Duodenal mucosa (tissue), 2 donors: ENCODE measurements around the gene SCAMP1.
"Not testable (repeated sequence)": the region's sequence is repeated elsewhere in the genome, so short reads cannot be mapped to it uniquely, and the experiment has no call there.

Experiments used
- H3K27ac ChIP-seq: one replicate; pipeline ENCODE4 v1.7.0; 2013; ENCODE audit warnings: low read depth, low read length
- H3K27me3 ChIP-seq, 2 donors: one replicate each; pipeline ENCODE4 v1.7.0; 2013; ENCODE audit warnings: low read length in 2 of 2, control low read depth in 1 of 2; ENCODE audit not compliant: insufficient read depth in 2 of 2, control insufficient read depth in 1 of 2
- H3K36me3 ChIP-seq, 2 donors: one replicate each; pipeline ENCODE4 v1.7.0; 2013; ENCODE audit warnings: low read length in 2 of 2, control low read depth in 1 of 2; ENCODE audit not compliant: insufficient read depth in 2 of 2, control insufficient read depth in 1 of 2
- H3K4me1 ChIP-seq, 2 donors: one replicate each; pipeline ENCODE4 v1.7.0; 2013; ENCODE audit warnings: low read length in 2 of 2, control low read depth in 1 of 2; ENCODE audit not compliant: insufficient read depth in 2 of 2, control insufficient read depth in 1 of 2
- H3K4me3 ChIP-seq, 2 donors: one replicate each; pipeline ENCODE4 v1.7.0; 2013; ENCODE audit warnings: low read length in 2 of 2, low read depth in 1 of 2
- H3K9ac ChIP-seq, 2 donors: one replicate each; pipeline ENCODE4 v1.7.0; 2013; ENCODE audit warnings: low read length in 2 of 2, low read depth in 1 of 2
- H3K9me3 ChIP-seq, 2 donors: one replicate each; pipeline ENCODE4 v1.7.0; 2013; ENCODE audit warnings: low read length in 2 of 2, control low read depth in 1 of 2; ENCODE audit not compliant: control insufficient read depth in 1 of 2

Gene SCAMP1

GRCh38 chr5:78334811-78335210 is 25.6 kb upstream of the SCAMP1 start:
- Histone ChIP-seq H3K27ac (no peak overlapping the region), H3K27me3 (no peaks in the 10 kb centered on the region), H3K4me1 (peaks cover 6 to 7% of the 10 kb centered on the region in 2 donors), H3K4me3 (no peak overlapping the region), H3K9me3 (peaks cover 4 to 6% of the 10 kb centered on the region in 2 donors), H3K9ac (no peak overlapping the region), H3K36me3 (no peaks in the 10 kb centered on the region)

- H3K9me3 ChIP-seq: peaks cover 4 to 6% of the 10 kb centered on the region in 2 donors
- H3K9ac ChIP-seq: no peak overlapping the region
- H3K27ac ChIP-seq: no peak overlapping the region
- no peaks in the 10 kb centered on the region for H3K36me3 ChIP-seq
- peaks cover 6 to 7% of the 10 kb centered on the region in 2 donors for H3K4me1 ChIP-seq
- H3K27me3 ChIP-seq: no peaks in the 10 kb centered on the region
- no peak overlapping the region for H3K4me3 ChIP-seq
Observed at GRCh38 chr5:78335976-78336375, 24.4 kb upstream of the SCAMP1 start.

GRCh38 chr5:78336698-78337097 is 23.7 kb upstream of the SCAMP1 start:
- H3K9me3 ChIP-seq: peaks cover 4 to 6% of the 10 kb centered on the region in 2 donors
- H3K36me3 ChIP-seq: no peaks in the 10 kb centered on the region
- no peak overlapping the region for H3K9ac ChIP-seq
- peaks cover 1 to 3% of the 10 kb centered on the region in 2 donors for H3K4me1 ChIP-seq
- H3K27ac ChIP-seq: no peak overlapping the region
- no peaks in the 10 kb centered on the region for H3K27me3 ChIP-seq
- H3K4me3 ChIP-seq: no peak overlapping the region

- Histone ChIP-seq H3K27ac (no peak overlapping the region), H3K36me3 (no peaks in the 10 kb centered on the region), H3K9ac (no peak overlapping the region), H3K4me3 (no peak overlapping the region), H3K27me3 (no peaks in the 10 kb centered on the region), H3K4me1 (no peaks in the 10 kb centered on the region), H3K9me3 (peaks cover 6 to 7% of the 10 kb centered on the region in 2 donors)
Observed at GRCh38 chr5:78339617-78340436, 20.6 kb upstream of the SCAMP1 start.

GRCh38 chr5:78341440-78341839 is 19.0 kb upstream of the SCAMP1 start:
- peaks cover 6 to 7% of the 10 kb centered on the region in 2 donors for H3K9me3 ChIP-seq
- H3K27ac ChIP-seq: no peak overlapping the region
- H3K9ac ChIP-seq: no peak overlapping the region
- no peaks in the 10 kb centered on the region for H3K4me1 ChIP-seq
- H3K4me3 ChIP-seq: no peak overlapping the region
- H3K27me3 ChIP-seq: no peaks in the 10 kb centered on the region
- no peaks in the 10 kb centered on the region for H3K36me3 ChIP-seq

- no peaks in the 10 kb centered on the region for H3K4me1 ChIP-seq
- H3K27ac ChIP-seq: no peak overlapping the region
- no peaks in the 10 kb centered on the region for H3K36me3 ChIP-seq
- peaks cover 0 to 3% of the 10 kb centered on the region in 2 donors for H3K9me3 ChIP-seq
- H3K4me3 ChIP-seq: no peak overlapping the region
- no peak overlapping the region for H3K9ac ChIP-seq
- H3K27me3 ChIP-seq: no peaks in the 10 kb centered on the region
Observed at GRCh38 chr5:78345485-78345884, 14.9 kb upstream of the SCAMP1 start.

GRCh38 chr5:78353520-78353919 is 6.9 kb upstream of the SCAMP1 start:
- no peaks in the 10 kb centered on the region for H3K9me3 ChIP-seq
- no peak overlapping the region for H3K4me3 ChIP-seq
- no peak overlapping the region for H3K9ac ChIP-seq
- H3K27me3 ChIP-seq: no peaks in the 10 kb centered on the region
- no peaks in the 10 kb centered on the region for H3K36me3 ChIP-seq
- H3K4me1 ChIP-seq: peaks cover 0 to under 1% of the 10 kb centered on the region in 2 donors
- no peak overlapping the region for H3K27ac ChIP-seq

- Histone ChIP-seq H3K27me3 (no peaks in the 10 kb centered on the region), H3K36me3 (no peaks in the 10 kb centered on the region), H3K27ac (no peak overlapping the region), H3K4me3 (no peak overlapping the region), H3K4me1 (peaks cover 6 to 7% of the 10 kb centered on the region in 2 donors), H3K9ac (no peak overlapping the region), H3K9me3 (no peaks in the 10 kb centered on the region)
Observed at GRCh38 chr5:78354066-78354670, 6.2 kb upstream of the SCAMP1 start.

GRCh38 chr5:78355561-78355960 is 4.9 kb upstream of the SCAMP1 start:
- Histone ChIP-seq H3K9me3 (no peaks in the 10 kb centered on the region), H3K36me3 (no peaks in the 10 kb centered on the region), H3K27me3 (no peaks in the 10 kb centered on the region), H3K27ac (no peak overlapping the region), H3K9ac (no peak overlapping the region), H3K4me3 (no peak overlapping the region), H3K4me1 (peaks cover 7 to 9% of the 10 kb centered on the region in 2 donors)

GRCh38 chr5:78359455-78359830 is 974 bp upstream of the SCAMP1 start:
- H3K9me3 ChIP-seq, H3K36me3 ChIP-seq, H3K27ac ChIP-seq, H3K27me3 ChIP-seq: not testable (repeated sequence)
- Histone ChIP-seq H3K9ac (peak overlapping the region; percentile 92 to 96), H3K4me3 (peak overlapping the region; percentile 96 to 99), H3K4me1 (peaks cover 17% of the 10 kb centered on the region in 2 donors)
